Amygdala (tissue), 56 donors: ENCODE data around the gene WDR70.
"Not testable (repeated sequence)": the region's sequence is repeated elsewhere in the genome, so short reads cannot be mapped to it uniquely, and the experiment has no call there.

Source experiments
- DNase-seq, 56 donors: peaks; one replicate each; lab custom pipeline; 2025; lab: John Stamatoyannopoulos, UW

The WDR70 gene

GRCh38 chr5:37781409-37781808, 402.3 kb downstream of the WDR70 start:
- not testable (repeated sequence) for DNase-seq

- no peak for DNase-seq
Measured at GRCh38 chr5:37786416-37786815, 407.3 kb downstream of the WDR70 start.

GRCh38 chr5:37786862-37787519, 407.9 kb downstream of the WDR70 start:
- no peak for DNase-seq

- DNase-seq = no peak
Measured at GRCh38 chr5:37787742-37788141, 408.6 kb downstream of the WDR70 start.

GRCh38 chr5:37789991-37790390, 410.9 kb downstream of the WDR70 start:
- no peak for DNase-seq

GRCh38 chr5:37791321-37791720, 412.2 kb downstream of the WDR70 start:
- DNase-seq = no peak

GRCh38 chr5:37792975-37793631, 414.0 kb downstream of the WDR70 start:
- DNase-seq = no peak

GRCh38 chr5:37795292-37795691, 416.2 kb downstream of the WDR70 start:
- not testable (repeated sequence) for DNase-seq

GRCh38 chr5:37796435-37796834, 417.3 kb downstream of the WDR70 start:
- not testable (repeated sequence) for DNase-seq

- DNase-seq = no peak
Measured at GRCh38 chr5:37799865-37800421, 420.8 kb downstream of the WDR70 start.

GRCh38 chr5:37801521-37801920, 422.4 kb downstream of the WDR70 start:
- DNase-seq = no peak
